Fibroblast of upper back skin (primary cell): Measurements from ENCODE around the gene AZIN2.
A peak's percentile ranks its signal among the peaks of the same experiment; 100 is the strongest.

ENCODE experiments used
- DNase-seq: peaks from one replicate; pipeline ENCODE4 v3.0.0-alpha.2; 2013

Gene AZIN2

GRCh38 chr1:33157131-33157530, 76.2 kb downstream of the AZIN2 start:
- DNase-seq, result no peak

GRCh38 chr1:33158366-33158765, 77.4 kb downstream of the AZIN2 start:
- DNase-seq, result no peak

DNA sequence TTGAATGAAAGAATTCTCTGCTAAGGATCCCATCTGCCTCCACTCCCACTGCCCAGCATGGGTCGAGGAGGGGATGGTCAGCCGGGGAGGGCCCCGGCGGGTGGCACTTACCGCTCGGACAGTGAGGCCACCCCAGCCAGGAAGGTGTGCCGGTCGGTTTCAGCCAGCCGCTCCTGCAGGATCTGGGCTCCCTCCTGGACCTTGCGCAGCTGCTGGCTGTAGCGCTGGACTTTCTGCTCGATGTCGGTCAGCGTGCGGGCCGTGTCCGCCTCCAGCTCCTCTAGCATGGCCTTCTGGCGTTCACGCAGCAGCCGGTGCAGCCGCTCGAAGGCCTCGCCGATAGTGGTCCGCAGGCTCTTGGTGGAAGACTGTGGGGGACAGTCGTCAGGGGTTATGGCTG, 78.6 kb downstream of the AZIN2 start:
- no peak for DNase-seq

- DNase-seq, result peak; percentile 75
These were observed 80.2 kb downstream of the AZIN2 start for GRCh38 chr1:33161061-33161681.

DNA sequence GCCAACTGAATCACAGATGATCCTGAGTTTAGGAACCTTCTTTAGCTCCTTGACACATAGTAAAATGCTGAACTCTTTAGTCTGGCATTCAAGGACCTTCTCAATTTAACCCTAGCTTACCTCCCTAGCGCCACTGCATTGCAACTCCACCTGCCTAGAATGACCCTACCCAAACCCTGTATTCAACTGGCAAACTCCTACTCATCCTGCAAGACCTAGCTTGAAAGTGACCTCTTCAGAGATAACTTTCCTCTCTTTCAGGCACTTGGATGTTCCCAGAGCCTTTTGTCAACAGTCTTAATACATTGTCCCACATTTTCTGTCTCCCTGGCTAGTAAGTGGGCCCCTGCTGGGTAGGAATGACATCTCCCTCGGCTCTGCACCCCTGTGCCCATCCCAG, 81.2 kb downstream of the AZIN2 start:
- DNase-seq, result no peak

DNA sequence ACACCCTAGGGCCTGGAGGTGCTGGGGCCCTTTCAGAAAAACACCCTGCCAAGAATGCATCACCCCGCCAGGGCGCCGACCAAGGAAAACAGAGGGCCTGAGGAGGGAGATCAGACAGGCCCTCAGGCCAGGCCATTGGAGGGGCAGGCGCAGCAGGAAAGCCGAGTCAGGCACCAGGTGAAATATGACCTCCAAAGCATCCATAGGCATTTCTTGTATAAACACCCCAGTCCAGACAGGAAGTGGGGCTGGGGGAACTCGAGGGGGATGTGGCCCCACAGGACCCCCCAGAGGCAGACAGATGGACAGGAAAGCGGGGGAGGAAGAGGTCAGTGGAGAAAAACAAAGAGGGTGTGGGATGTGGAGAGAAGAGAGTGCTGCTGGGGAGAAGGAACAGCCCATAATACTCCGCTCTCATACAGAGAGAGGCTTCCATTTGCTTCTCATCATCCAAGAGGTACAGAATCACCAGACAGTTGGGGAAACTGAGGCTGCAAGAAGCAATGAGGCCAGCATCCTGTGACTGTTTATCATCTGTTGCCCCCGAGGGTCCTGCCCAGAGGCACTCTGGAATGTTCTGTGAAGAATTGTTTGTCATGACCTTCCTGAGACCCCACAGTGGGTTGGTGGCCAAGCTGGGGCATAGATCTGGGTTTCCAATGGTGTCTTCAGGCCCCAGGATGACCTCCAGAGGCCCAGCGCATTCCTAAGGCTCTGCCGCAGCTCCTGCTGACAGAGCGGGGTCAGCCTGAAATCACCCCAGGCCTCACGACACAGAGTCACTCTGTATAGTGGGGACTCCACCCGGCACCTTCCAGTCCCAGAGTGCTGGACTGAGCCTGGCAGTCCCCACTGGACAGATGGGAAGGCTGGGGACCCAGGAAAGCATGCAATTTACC, 82.9 kb downstream of the AZIN2 start:
- DNase-seq, result peak; percentile 74

- DNase-seq, result no peak
These were observed 84.3 kb downstream of the AZIN2 start for GRCh38 chr1:33165209-33165608.

DNA sequence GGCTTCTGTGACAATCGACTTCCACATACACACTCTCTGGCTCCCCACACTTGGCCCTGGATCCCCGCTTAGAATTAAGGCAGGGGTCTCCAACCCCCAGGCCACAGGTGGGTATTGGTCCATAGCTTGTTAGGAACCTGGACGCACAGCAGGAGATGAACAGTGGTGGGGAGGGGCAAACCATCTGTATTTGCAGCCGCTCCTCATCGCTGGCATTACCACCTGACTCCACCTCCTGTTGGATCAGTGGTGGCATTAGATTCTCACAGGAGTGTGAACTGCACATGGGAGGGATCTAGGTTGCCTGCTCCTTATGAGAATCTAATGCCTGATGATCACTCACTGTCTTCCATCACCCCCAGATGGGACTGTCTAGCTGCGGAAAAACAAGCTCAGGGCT, 84.9 kb downstream of the AZIN2 start:
- no peak for DNase-seq

DNA sequence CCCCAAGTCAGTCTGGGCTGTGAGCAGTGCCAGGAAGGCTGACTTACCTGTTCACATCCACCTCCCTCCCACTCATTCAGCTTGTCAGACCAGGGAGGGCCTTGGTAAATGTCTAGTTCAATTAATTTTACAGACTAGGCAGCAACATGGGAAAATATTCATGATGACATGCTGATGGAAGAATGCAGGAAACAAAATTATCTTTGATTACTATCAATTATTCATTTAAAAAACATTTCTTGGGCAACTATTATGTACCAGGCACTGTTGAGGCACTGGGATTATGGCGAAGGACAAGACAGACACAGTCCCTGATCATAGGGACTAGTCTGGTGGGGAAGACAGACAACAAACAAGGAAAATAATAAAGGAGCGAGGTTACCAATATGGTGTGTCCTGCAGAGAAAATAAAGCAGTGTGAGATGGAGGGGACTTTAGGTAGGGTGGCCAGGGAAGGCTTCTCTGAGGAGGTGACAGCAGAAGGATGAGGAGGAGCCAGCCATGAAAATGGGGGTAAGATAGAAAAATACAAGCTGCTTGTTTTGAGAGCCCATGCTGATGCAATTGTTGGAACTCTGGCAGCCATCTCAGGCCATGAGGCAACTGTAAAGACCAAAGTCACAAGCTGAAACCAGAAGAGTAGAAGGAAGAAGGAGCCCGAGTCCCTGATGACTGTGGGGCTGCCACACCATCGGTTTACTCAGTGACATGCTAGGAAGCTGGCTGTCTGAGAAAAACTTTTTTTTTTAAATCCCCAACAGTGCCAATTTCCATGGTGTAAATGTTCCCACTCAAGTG, 86.9 kb downstream of the AZIN2 start:
- no peak for DNase-seq

DNA sequence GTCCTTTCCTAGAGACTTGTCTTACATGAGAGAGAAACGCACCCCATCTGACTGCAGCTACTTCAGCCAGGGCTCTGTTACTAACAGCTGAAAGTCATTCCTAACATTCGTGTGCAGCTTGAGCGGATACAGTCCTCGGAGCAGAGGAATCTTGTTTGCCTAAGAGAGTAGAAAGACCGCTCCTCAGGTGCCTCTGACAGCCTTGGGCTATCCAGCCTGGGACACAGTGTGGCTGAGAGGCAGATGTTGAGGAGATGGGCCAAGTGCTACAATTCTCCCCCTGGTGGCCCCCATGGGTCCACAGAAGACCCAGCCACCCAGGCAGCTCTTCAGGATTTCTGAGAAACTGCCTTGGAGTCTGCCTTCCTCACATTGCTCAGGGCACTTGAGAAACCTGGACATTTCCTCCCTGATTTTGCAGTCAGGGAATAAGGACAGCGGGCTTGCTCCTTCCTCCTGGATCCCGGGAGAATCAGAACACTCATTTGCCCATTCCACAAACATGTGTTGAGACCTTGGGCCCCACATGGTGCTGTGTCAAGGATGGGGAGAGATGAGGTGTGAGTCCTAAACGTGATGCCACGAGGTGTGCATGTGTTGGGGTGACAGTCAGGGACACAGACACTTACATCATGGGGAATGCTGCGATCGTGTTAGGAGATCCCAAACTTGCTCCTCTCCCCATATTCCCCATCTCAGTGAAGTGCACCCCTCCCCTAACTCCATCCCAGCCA, 87.8 kb downstream of the AZIN2 start:
- no peak for DNase-seq

DNA sequence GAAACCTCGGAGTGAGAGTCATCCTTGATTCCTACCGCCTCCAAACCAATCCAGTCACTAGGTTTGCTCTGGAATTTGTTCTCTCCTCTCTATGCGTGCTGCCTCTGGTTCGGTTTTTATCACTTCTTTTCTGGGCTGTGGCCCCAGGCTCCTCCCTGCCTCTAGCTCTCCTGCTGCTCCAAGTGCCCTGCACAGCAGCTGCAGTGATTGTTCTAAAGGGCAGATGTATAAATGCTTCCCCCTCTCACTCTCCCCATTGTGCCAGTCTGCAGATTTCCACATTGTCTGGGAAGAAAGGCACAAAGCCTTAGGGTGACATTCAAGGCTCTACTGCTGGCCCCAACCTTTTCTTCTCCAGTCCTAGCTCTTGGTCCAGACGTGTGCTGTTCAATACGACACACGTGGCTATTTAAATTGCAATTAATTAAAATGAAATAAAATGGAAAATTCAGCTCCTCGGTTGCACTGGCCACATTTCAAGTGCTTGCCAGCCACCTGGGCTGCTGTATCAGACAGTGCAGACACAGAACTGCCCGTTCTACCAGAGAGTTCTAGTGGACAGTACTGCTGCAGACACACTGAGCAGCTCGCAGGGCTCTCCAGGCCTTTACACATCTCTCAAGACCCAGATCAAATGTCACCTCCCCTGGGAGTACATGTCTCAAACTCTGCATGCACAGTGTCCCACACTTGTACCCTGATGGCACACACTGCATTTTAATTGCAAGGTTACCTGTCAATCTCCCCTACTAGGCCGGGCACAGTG, 88.5 kb downstream of the AZIN2 start:
- peak; percentile 35 for DNase-seq
